ENCODE results near the gene PMVK. TPM values are rescaled to one million over a fixed set of nuclear protein-coding genes. Genes with fewer than 3 reads are reported as not detected.
A peak's percentile ranks its signal among the peaks of the same experiment; 100 is the strongest.

Gene PMVK
- total RNA-seq, 2 experiments from 2014 or later, result 6.6 to 7.4 TPM

- Histone ChIP-seq H3K36me3 (ENCODE audit: insufficient read depth, low read length) (peaks cover 55% of the 10 kb centered on the region), H3K27me3 (ENCODE audit: control insufficient read depth in 1 of 2, insufficient read depth in 2 of 2, low read length in 2 of 2) (no peaks in the 10 kb centered on the region), H3K4me1 (ENCODE audit: insufficient read depth, low read length) (peaks cover 79% of the 10 kb centered on the region), H3K4me3 (ENCODE audit: low read length) (no peak overlapping the region), H3K27ac (ENCODE audit: low read depth in 1 of 2, low read length in 2 of 2) (no peak overlapping the region), H3K9me3 (ENCODE audit: control insufficient read depth in 1 of 2, insufficient read depth in 1 of 2, low read length in 2 of 2) (no peaks in the 10 kb centered on the region)
- ATAC-seq (ENCODE audit: poor library complexity), result no peak
- intact Hi-C loops (cut with DNase I, micrococcal nuclease), result no loop called here
- H3K4me1 Mint-ChIP-seq (ENCODE audit: low read depth), result peaks cover 53% of the 10 kb centered on the region
- H3K27me3 Mint-ChIP-seq, result no peaks in the 10 kb centered on the region
- H3K9me3 Mint-ChIP-seq, result no peaks in the 10 kb centered on the region
- peak in 1 of 14 experiments; percentile 40 for DNase-seq
- ChIA-PET POLR2A (interaction anchor here (0.6 to 2.1 kb wide), 3 partner anchors 9 to 1034 kb away, joined by 3 to 15 read pairs (median 3); partner anchors contain the start of gene PMVK), CTCF (interaction anchor here (1.0 kb wide), 1 partner anchor 140 kb away, joined by 3 read pairs; no protein-coding TSS in a partner anchor)
- peaks cover 68% of the 10 kb centered on the region for H3K36me3 Mint-ChIP-seq (ENCODE audit: low read depth)
- no peak overlapping the region for H3K4me3 Mint-ChIP-seq
- no peak for TF ChIP-seq CTCF (IDR thresholded peaks at IDR 0.05)
- peak overlapping the region; percentile 94 for H3K27ac Mint-ChIP-seq
Measured at GRCh38 chr1:154945160-154945961, 8.8 kb upstream of the PMVK start.

- ChIA-PET CTCF (interaction anchor here (0.6 to 1.1 kb wide), 6 partner anchors 17 to 335 kb away, joined by 3 to 5 read pairs (median 3); partner anchors contain the start of gene PYGO2), POLR2A (interaction anchor here (1.2 to 2.1 kb wide), 4 partner anchors 8 to 385 kb away, joined by 3 to 15 read pairs (median 5); partner anchors contain the start of gene PMVK)
- no peaks in the 10 kb centered on the region for H3K9me3 ChIP-seq (ENCODE audit: control insufficient read depth in 1 of 2, insufficient read depth in 1 of 2, low read length in 2 of 2)
- no peak for DNase-seq
- peaks cover 79% of the 10 kb centered on the region for H3K4me1 ChIP-seq (ENCODE audit: insufficient read depth, low read length)
- no peaks in the 10 kb centered on the region for H3K27me3 Mint-ChIP-seq
- peak overlapping the region; percentile 94 for H3K27ac Mint-ChIP-seq
- peak overlapping the region; percentile 42 to 80 for H3K27ac ChIP-seq (ENCODE audit: low read depth in 1 of 2, low read length in 2 of 2)
- H3K27me3 ChIP-seq (ENCODE audit: control insufficient read depth in 1 of 2, insufficient read depth in 2 of 2, low read length in 2 of 2), result no peaks in the 10 kb centered on the region
- peaks cover 64% of the 10 kb centered on the region for H3K36me3 Mint-ChIP-seq (ENCODE audit: low read depth)
- no peak for TF ChIP-seq CTCF (IDR thresholded peaks at IDR 0.05)
- H3K36me3 ChIP-seq (ENCODE audit: insufficient read depth, low read length), result peaks cover 52% of the 10 kb centered on the region
- ATAC-seq (ENCODE audit: poor library complexity), result no peak
- no peaks in the 10 kb centered on the region for H3K9me3 Mint-ChIP-seq
- peaks cover 56% of the 10 kb centered on the region for H3K4me1 Mint-ChIP-seq (ENCODE audit: low read depth)
- no peak overlapping the region for H3K4me3 ChIP-seq (ENCODE audit: low read length)
- intact Hi-C loops (cut with DNase I, micrococcal nuclease), result no loop called here
- peak overlapping the region; percentile 61 for H3K4me3 Mint-ChIP-seq
Measured at GRCh38 chr1:154944401-154945159, 8.1 kb upstream of the PMVK start.

DNA sequence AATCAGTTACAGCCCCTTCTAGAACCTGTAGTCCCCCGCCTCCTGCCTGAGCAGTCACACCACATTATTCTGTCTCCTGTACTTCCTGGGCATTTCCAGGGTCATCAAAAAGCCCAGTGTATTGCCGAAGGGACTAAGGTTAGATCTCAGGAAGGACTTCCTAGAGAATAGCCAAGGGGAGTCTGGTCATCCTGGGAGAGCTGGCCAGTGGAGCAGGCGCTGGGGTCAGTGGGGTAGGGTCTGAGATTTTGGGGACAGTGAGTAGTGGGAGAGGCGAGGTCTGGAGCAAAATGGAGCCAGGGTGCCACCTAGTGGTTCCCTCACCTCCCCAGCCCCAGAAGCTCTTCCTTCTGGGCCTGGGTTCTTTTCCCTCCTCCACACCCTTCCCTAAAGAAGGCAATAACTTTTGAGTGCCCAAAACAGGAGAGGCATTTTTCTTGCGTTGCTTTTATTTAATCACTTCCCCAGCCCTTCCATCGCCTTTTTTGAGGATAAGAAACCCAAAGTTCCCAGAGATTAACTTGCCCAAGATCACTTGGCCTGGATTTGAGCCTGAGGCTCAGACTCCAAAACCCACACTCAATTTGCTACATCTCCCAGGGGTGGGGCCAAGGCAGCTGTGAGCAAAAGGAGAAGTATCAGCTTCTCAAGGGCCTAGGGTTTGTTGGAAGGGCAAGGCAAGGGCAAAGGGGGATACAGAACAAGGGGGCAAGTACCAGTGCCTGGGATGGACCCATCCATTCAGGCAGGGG, 7.3 kb upstream of the PMVK start:
- ATAC-seq (ENCODE audit: poor library complexity) (peak; percentile 33), DNase-seq (peak in 10 of 14 experiments; percentile 27 to 74 (median 40))
- Histone ChIP-seq H3K9me3 (ENCODE audit: control insufficient read depth in 1 of 2, insufficient read depth in 1 of 2, low read length in 2 of 2) (no peaks in the 10 kb centered on the region), H3K27ac (ENCODE audit: low read depth in 1 of 2, low read length in 2 of 2) (peak overlapping the region; percentile 62 to 80), H3K4me3 (ENCODE audit: low read length) (no peak overlapping the region), H3K27me3 (ENCODE audit: control insufficient read depth in 1 of 2, insufficient read depth in 2 of 2, low read length in 2 of 2) (no peaks in the 10 kb centered on the region), H3K36me3 (ENCODE audit: insufficient read depth, low read length) (peaks cover 45% of the 10 kb centered on the region), H3K4me1 (ENCODE audit: insufficient read depth, low read length) (peaks cover 78% of the 10 kb centered on the region)
- intact Hi-C loops (cut with DNase I, micrococcal nuclease), result no loop called here
- H3K36me3 Mint-ChIP-seq (ENCODE audit: low read depth), result peaks cover 57% of the 10 kb centered on the region
- peak overlapping the region; percentile 94 for H3K27ac Mint-ChIP-seq
- ChIA-PET POLR2A (interaction anchor here (1.2 kb wide), 3 partner anchors 68 to 384 kb away, joined by 3 to 6 read pairs (median 4); no protein-coding TSS in a partner anchor), CTCF (interaction anchor here (0.6 to 1.1 kb wide), 5 partner anchors 18 to 335 kb away, joined by 3 to 5 read pairs (median 3); partner anchors contain the start of gene PYGO2)
- H3K4me1 Mint-ChIP-seq (ENCODE audit: low read depth), result peaks cover 60% of the 10 kb centered on the region
- no peaks in the 10 kb centered on the region for H3K9me3 Mint-ChIP-seq
- TF ChIP-seq CTCF (IDR thresholded peaks at IDR 0.05), result peak; percentile 76
- peak overlapping the region; percentile 61 for H3K4me3 Mint-ChIP-seq
- H3K27me3 Mint-ChIP-seq, result no peaks in the 10 kb centered on the region

Measured in CD4-positive, alpha-beta T cell (primary cell).